Measurements from ENCODE around the gene HNRNPC. TPM values are rescaled to one million over a fixed set of nuclear protein-coding genes. Genes with fewer than 3 reads are reported as not detected.
"Not testable (repeated sequence)": the region's sequence is repeated elsewhere in the genome, so short reads cannot be mapped to it uniquely, and the experiment has no call there.

HNRNPC gene
- total RNA-seq, 1 donor from 2014 or later, result 669 TPM

DNA sequence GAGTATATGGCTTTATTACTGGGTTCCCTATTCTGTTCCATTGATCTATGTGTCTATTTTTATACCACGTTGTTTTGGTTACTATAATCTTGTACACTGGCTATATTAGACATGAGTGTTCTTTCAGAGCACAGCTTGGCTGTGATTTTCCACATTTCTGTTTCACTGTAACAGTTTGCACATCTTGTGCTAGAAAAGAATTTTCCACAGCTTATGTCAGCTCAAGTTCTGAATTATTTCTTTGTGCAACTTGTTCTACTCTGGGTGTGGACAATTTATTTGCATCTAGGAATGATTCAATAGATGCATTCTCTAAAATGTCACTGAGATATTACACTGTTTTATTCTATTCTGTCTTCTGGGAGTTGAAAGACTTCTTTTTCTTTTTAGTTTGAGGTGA, 85.0 kb downstream of the HNRNPC start:
- no peaks in the 10 kb centered on the region for H3K27me3 Mint-ChIP-seq (ENCODE audit: low read depth)
- H3K36me3 Mint-ChIP-seq, result no peaks in the 10 kb centered on the region
- peaks cover 19% of the 10 kb centered on the region for H3K9me3 Mint-ChIP-seq
- no peaks in the 10 kb centered on the region for H3K4me1 Mint-ChIP-seq
- H3K27ac Mint-ChIP-seq, result no peak overlapping the region
- DNase-seq (ENCODE audit: low spot score in 2 of 2, unreplicated experiment in 2 of 2), result no peak
- TF ChIP-seq, protein P1, sequence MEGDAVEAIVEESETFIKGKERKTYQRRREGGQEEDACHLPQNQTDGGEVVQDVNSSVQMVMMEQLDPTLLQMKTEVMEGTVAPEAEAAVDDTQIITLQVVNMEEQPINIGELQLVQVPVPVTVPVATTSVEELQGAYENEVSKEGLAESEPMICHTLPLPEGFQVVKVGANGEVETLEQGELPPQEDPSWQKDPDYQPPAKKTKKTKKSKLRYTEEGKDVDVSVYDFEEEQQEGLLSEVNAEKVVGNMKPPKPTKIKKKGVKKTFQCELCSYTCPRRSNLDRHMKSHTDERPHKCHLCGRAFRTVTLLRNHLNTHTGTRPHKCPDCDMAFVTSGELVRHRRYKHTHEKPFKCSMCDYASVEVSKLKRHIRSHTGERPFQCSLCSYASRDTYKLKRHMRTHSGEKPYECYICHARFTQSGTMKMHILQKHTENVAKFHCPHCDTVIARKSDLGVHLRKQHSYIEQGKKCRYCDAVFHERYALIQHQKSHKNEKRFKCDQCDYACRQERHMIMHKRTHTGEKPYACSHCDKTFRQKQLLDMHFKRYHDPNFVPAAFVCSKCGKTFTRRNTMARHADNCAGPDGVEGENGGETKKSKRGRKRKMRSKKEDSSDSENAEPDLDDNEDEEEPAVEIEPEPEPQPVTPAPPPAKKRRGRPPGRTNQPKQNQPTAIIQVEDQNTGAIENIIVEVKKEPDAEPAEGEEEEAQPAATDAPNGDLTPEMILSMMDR (IDR thresholded peaks at IDR 0.05; ENCODE audit: unreplicated experiment), result no peak
- H3K4me3 Mint-ChIP-seq, result no peak overlapping the region

DNA sequence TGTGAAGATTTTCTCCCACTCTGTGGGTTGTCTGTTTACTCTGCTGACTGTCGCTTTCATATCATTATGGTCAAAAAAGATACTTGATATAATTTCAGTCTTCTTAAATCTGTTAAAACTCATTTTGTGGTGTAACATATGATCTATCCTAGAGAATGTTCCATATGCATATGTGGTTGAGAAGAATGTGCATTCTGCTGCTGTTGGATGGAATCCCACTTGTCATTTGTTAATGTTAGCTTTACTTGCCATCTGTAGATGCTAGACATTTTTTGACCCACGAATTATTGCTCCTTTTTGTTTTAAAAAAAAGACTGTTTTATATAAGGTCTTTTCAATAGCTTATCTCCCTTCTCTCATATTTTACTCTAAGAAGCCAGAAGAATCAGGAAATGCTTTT, 87.1 kb downstream of the HNRNPC start:
- Mint-ChIP-seq H3K4me3 (no peak overlapping the region), H3K36me3 (no peaks in the 10 kb centered on the region)
- TF ChIP-seq, protein P1 (IDR thresholded peaks at IDR 0.05; ENCODE audit: unreplicated experiment), result no peak

DNA sequence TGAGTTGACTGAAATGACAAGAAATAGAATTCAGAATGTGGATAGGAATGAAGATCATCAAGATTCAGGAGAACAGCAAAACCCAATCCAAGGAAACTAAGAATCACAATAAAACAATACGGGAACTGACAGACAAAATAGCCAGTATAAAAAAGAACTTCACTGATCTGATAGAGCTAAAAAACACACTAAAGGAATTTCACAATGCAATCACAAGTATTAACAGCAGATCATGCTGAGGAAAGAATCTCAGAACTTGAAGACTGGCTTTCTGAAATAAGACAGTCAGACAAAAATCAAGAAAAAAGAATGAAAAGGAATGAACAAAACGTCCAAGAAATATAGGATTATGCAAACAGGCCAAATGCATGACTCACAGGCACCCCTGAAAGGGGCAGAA, 98.1 kb downstream of the HNRNPC start:
- Mint-ChIP-seq H3K4me3 (no peak overlapping the region), H3K9me3 (peaks cover 38% of the 10 kb centered on the region), H3K27ac (no peak overlapping the region), H3K4me1 (no peaks in the 10 kb centered on the region), H3K27me3 (ENCODE audit: low read depth) (peaks cover 31% of the 10 kb centered on the region), H3K36me3 (no peaks in the 10 kb centered on the region)
- TF ChIP-seq, protein P1 (IDR thresholded peaks at IDR 0.05; ENCODE audit: unreplicated experiment), result no peak
- no peak for DNase-seq (ENCODE audit: low spot score in 2 of 2, unreplicated experiment in 2 of 2)

More for the DNA sequence above, 87.1 kb downstream of the HNRNPC start:
- peaks cover 3% of the 10 kb centered on the region for H3K27me3 Mint-ChIP-seq (ENCODE audit: low read depth)
- no peaks in the 10 kb centered on the region for H3K4me1 Mint-ChIP-seq
- no peak for DNase-seq (ENCODE audit: low spot score in 2 of 2, unreplicated experiment in 2 of 2)
- no peak overlapping the region for H3K27ac Mint-ChIP-seq
- H3K9me3 Mint-ChIP-seq, result peaks cover 28% of the 10 kb centered on the region

DNA sequence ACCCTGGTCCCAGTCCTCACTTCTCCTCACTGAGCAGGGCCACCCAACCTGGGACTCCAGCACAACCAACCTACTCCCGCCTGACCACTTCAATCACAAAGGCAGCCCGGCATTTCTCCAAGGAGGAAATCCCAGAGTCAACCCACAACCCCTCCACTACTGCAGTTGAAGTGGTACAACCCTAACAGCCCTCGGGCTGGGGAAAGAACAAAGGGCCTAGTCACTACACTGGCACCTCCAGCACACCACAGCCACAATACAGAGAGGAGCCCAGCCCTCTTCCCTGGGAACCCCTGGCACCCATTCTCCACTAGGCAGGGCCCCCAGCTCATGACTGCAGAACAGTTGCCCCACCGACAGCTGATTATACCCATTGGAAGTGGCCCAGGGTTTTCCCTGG, 99.7 kb downstream of the HNRNPC start:
- TF ChIP-seq, protein P1 (IDR thresholded peaks at IDR 0.05; ENCODE audit: unreplicated experiment), result no peak
- no peak overlapping the region for H3K4me3 Mint-ChIP-seq
- DNase-seq (ENCODE audit: low spot score in 2 of 2, unreplicated experiment in 2 of 2), result no peak

DNA sequence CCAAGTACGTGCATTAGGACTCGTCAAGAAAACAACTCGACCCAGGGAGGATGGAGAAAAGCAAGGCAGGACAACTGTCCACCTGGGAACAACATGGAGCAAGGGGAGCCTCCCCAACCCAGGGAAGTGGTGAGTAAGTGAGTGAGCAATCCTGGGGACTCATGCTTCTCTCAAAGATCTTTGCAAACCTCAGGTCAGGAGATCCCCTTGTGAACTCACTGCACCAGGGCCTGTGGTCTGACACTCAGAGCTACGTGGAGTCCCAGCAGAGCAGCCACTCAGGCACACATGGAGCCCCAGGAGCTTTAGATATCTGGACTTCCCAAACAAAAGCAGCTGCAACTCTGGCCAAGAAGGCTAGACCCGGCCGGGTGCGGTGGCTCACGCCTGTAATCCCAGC, 101.2 kb downstream of the HNRNPC start:
- H3K4me1 Mint-ChIP-seq, result peaks cover 10% of the 10 kb centered on the region
- DNase-seq (ENCODE audit: low spot score in 2 of 2, unreplicated experiment in 2 of 2), result no peak

More for the DNA sequence above, 99.7 kb downstream of the HNRNPC start:
- H3K27ac Mint-ChIP-seq, result no peak overlapping the region
- no peaks in the 10 kb centered on the region for H3K36me3 Mint-ChIP-seq
- H3K27me3 Mint-ChIP-seq (ENCODE audit: low read depth), result peaks cover 27% of the 10 kb centered on the region
- H3K4me1 Mint-ChIP-seq, result no peaks in the 10 kb centered on the region
- H3K9me3 Mint-ChIP-seq, result peaks cover 31% of the 10 kb centered on the region

DNA sequence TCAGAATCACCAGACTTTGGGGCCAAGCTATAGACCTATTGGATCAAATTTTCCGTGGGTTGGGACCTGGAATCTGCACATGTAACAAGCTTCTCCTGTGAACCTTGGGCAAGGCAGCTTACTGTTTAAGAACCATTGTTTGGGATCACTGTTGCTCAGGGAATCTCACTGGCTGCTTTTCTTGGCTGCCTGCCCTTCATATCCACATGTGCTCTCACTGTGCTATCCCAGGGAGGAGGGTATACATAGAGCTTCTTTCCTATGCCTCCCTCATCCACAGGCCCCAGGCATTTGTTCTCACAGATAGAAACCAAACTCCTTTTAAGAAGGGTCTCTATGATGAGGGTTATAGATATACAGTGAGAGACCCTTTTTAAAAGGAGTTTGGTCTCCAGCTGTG, 103.6 kb downstream of the HNRNPC start:
- not testable (repeated sequence) for H3K36me3 Mint-ChIP-seq; DNase-seq (ENCODE audit: low spot score in 2 of 2, unreplicated experiment in 2 of 2); H3K4me3 Mint-ChIP-seq; H3K9me3 Mint-ChIP-seq; H3K27ac Mint-ChIP-seq
- Mint-ChIP-seq H3K27me3 (ENCODE audit: low read depth) (peaks cover 24% of the 10 kb centered on the region), H3K4me1 (peaks cover 10% of the 10 kb centered on the region)

More for the DNA sequence above, 101.2 kb downstream of the HNRNPC start:
- Mint-ChIP-seq H3K4me3 (no peak overlapping the region), H3K27me3 (ENCODE audit: low read depth) (peaks cover 19% of the 10 kb centered on the region), H3K36me3 (no peaks in the 10 kb centered on the region), H3K27ac (no peak overlapping the region), H3K9me3 (peaks cover 23% of the 10 kb centered on the region)
- TF ChIP-seq, protein P1 (IDR thresholded peaks at IDR 0.05; ENCODE audit: unreplicated experiment), result no peak

DNA sequence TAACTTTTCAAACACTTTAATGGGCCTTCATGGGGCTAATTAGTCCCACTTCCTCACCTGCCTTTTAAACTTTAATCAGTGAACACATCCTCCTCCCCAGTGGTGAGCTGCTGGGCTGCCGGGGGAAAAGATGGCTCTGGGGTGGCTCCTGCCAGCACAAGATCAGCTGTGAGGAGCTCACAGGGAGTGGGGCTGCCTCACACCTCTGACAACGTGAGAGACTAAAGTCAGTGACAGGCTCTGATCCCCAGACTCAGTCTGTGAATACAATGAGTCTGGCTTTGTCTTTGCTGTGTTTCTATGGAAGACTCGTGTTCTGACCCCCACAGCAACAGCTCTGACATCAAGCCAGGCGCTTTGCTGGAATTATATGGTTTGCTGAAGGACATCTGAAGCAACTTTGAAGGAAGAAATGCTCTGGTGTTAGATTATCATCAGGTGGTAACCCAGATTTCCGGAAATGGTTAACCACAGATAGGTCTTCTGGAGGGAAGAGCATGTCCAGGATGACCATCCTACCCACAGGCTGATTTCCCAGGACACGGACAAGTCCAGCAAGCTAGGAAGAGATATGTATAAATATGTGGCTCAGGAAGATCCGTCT, 104.1 kb downstream of the HNRNPC start:
- not testable (repeated sequence) for H3K27ac Mint-ChIP-seq; H3K9me3 Mint-ChIP-seq; H3K4me3 Mint-ChIP-seq; H3K36me3 Mint-ChIP-seq; DNase-seq (ENCODE audit: low spot score in 2 of 2, unreplicated experiment in 2 of 2)
- Mint-ChIP-seq H3K27me3 (ENCODE audit: low read depth) (peaks cover 24% of the 10 kb centered on the region), H3K4me1 (peaks cover 10% of the 10 kb centered on the region)
